Measurements from ENCODE around the gene GATM. TPM values are rescaled to one million over a fixed set of nuclear protein-coding genes. Genes with fewer than 3 reads are reported as not detected.

GATM gene
- total and polyA plus RNA-seq, 8 donors, result 343 to 1,576 (median 1,000) TPM

DNA sequence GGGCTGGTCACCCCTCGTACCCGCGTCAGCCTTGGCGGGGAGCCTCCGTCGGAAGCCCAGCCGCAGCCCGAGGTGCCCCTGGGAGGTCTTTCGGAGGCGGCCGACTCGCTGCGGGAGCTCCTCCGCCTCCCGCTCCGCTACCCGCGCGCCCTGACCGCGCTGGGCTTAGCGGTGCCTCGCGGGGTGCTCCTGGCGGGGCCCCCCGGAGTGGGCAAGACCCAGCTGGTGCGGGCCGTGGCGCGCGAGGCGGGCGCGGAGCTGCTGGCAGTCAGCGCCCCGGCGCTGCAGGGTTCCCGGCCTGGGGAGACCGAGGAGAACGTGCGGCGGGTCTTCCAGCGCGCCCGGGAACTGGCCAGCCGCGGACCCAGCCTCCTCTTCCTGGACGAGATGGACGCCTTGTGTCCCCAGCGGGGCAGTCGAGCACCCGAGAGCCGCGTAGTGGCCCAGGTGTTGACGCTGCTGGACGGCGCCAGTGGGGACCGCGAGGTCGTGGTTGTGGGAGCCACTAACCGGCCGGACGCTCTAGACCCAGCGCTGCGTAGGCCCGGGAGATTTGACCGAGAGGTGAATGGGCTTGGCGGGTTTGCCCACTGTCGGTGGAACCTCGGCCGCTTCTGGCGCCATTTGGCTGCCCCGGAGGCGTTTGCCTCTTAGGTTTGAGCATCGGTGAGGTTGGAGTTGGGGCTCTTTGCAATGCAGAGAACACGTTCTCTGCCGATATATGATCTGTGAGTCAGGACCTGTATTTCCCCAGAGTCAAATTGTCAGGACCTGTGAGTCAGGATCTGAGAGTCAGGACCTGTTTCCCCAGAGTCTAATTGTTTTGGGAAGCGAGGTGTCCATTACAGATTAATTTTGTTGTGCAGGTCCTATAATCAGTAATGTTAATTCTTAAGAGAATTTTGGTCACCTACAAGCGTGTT is 24.9 kb upstream of the GATM start:
- Histone ChIP-seq H3K4me3 (peak overlapping the region; percentile 83 to 97 (median 92)), H3K4me1 (peaks cover 7 to 45% (median 29%) of the 10 kb centered on the region in 3 donors), H3K27me3 (no peaks in the 10 kb centered on the region), H3K36me3 (peaks cover 0 to 14% (median 9%) of the 10 kb centered on the region in 3 donors), H3K27ac (peak overlapping the region; percentile 73 to 95 (median 90)), H3K9me3 (no peaks in the 10 kb centered on the region)
- FAIRE-seq, result no peak
- 1% methylated on average over 69 to 79 of the region's 79 CpGs for WGBS, 2 donors
- peak; percentile 37 to 59 (median 38) for ATAC-seq
- peak; percentile 45 to 89 (median 66) for DNase-seq
- TF ChIP-seq, protein P1, sequence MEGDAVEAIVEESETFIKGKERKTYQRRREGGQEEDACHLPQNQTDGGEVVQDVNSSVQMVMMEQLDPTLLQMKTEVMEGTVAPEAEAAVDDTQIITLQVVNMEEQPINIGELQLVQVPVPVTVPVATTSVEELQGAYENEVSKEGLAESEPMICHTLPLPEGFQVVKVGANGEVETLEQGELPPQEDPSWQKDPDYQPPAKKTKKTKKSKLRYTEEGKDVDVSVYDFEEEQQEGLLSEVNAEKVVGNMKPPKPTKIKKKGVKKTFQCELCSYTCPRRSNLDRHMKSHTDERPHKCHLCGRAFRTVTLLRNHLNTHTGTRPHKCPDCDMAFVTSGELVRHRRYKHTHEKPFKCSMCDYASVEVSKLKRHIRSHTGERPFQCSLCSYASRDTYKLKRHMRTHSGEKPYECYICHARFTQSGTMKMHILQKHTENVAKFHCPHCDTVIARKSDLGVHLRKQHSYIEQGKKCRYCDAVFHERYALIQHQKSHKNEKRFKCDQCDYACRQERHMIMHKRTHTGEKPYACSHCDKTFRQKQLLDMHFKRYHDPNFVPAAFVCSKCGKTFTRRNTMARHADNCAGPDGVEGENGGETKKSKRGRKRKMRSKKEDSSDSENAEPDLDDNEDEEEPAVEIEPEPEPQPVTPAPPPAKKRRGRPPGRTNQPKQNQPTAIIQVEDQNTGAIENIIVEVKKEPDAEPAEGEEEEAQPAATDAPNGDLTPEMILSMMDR (IDR thresholded peaks at IDR 0.05), result no peak
- intact Hi-C loops (cut with DNase I), result loop anchor here in 1 of 3 donors (5.0 kb wide), 1 partner anchor 96 kb away; no protein-coding TSS in a partner anchor

DNA sequence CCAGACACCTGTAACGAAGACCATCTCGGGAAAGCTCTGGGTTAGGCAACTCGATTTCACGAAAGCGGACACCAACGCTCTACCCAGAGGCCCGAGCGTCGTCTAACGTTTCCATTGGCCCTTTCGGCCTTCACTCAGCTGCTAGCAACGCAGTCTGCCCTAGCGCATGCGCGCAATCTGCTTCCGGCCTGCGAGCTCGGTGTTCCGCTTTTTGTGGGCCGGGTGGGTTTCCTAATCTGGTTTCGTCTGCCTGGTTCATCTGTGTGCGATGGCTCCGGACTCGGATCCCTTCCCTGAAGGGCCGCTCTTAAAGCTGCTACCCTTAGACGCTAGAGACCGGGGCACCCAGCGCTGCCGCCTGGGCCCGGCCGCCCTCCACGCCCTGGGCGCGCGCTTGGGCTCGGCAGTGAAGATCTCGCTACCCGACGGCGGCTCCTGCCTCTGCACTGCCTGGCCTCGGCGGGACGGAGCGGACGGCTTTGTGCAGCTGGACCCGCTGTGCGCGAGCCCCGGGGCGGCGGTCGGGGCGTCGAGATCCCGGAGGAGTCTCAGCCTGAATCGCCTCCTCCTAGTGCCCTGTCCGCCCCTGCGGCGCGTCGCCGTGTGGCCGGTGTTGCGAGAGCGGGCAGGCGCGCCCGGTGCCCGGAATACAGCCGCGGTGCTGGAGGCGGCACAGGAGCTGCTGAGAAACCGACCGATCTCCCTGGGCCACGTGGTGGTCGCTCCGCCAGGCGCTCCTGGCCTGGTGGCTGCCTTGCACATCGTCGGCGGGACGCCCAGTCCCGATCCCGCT is 24.0 kb upstream of the GATM start:
- peak overlapping the region; percentile 73 to 95 (median 90) for H3K27ac ChIP-seq
- H3K4me1 ChIP-seq, result peaks cover 13 to 47% (median 29%) of the 10 kb centered on the region in 3 donors
- DNase-seq (peak; percentile 95 to 99 (median 98)), ATAC-seq (peak; percentile 88 to 93 (median 91)), FAIRE-seq (peak; percentile 81)
- intact Hi-C loops (cut with DNase I), result loop anchor here in 1 of 3 donors (5.0 kb wide), 1 partner anchor 95 kb away; no protein-coding TSS in a partner anchor
- no peaks in the 10 kb centered on the region for H3K9me3 ChIP-seq
- peaks cover 0 to 9% (median 5%) of the 10 kb centered on the region in 3 donors for H3K36me3 ChIP-seq
- 0% methylated on average over 77 to 84 of the region's 84 CpGs for WGBS, 2 donors
- no peaks in the 10 kb centered on the region for H3K27me3 ChIP-seq
- H3K4me3 ChIP-seq, result peak overlapping the region; percentile 83 to 97 (median 92)
- TF ChIP-seq, protein P1 (IDR thresholded peaks at IDR 0.05), result no peak

DNA sequence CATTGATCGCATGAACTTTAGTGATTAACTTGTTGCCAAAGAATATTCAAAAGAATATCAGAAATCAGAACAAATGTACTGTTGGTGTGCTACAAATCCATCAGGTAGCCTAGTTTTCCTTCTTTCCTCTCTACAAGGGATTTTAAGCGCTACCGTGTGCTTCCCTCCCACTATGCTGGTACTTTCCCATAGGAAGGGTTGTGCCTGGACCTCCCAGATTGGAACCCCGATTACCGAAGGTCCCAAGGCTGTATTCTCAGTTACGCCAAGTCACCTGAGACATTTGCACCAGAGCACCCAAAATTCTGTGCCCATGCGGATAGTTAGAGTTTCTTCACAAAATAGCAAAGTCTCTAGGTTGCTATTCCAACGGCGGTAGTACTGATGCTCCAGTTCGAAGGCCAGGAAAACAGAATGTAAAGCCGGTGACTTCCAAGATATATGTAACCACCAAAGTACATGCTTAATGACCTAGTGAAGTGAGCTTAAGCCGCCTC is 23.4 kb upstream of the GATM start:
- H3K36me3 ChIP-seq, result peaks cover 0 to 4% (median under 1%) of the 10 kb centered on the region in 3 donors
- H3K4me3 ChIP-seq, result peak overlapping the region; percentile 83 to 97 (median 92)
- TF ChIP-seq, protein P1 (IDR thresholded peaks at IDR 0.05), result no peak
- H3K27ac ChIP-seq, result peak overlapping the region; percentile 73 to 95 (median 90)
- peak in 2 of 4 donors; percentile 19 to 39 for ATAC-seq
- no peaks in the 10 kb centered on the region for H3K9me3 ChIP-seq
- 1% methylated on average over 12 of the region's 12 CpGs for WGBS, 2 donors
- DNase-seq, result no peak
- no peak for FAIRE-seq
- H3K4me1 ChIP-seq, result peaks cover 13 to 49% (median 29%) of the 10 kb centered on the region in 3 donors
- intact Hi-C loops (cut with DNase I), result loop anchor here in 1 of 3 donors (5.0 kb wide), 1 partner anchor 94 kb away; no protein-coding TSS in a partner anchor
- no peaks in the 10 kb centered on the region for H3K27me3 ChIP-seq

DNA sequence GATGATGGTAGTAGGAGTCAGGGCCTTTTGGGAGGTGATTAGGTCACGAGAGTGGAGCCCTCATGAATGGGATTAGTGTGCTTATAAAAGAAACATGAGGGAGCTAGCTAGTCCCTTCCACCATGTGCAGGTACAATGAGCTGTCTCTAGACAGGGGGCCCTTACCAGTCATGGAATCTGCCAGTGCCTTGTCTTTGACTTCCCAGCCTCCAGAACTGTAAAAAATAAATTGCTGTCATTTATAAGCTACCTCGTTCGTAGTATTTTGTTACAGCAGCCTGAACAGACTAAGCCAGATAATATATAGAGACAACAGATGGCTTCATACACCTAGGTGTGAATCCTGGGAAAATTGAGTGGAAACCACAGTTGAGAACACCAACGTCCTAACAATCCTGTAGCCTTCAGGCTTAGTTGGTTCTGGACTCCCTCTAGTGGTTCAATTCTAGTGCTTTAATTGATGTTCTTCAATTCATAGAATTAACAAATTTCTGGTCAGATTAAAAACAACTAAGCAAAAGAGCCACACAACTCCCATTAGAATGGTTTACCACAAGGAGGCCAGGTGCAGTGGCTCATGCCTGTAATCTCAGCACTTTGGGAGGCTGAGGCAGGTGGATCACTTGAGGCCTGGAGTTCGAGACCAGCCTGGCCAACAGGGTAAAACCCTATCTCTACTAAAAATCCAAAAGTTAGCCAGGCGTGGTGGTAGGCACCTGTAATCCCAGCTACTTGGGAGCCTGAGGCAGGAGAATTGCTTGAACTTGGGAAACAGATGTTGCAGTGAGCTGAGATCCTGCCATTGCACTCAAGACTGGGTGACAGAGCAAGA is 21.3 kb upstream of the GATM start:
- TF ChIP-seq, protein P1 (IDR thresholded peaks at IDR 0.05), result peak; percentile 43 to 70 (median 61)
- no peak for DNase-seq
- intact Hi-C loops (cut with DNase I), result loop anchor here in 2 of 3 donors (5.0 to 10.0 kb wide), 2 partner anchors 85 to 92 kb away; no protein-coding TSS in a partner anchor

More for the DNA sequence above, 21.3 kb upstream of the GATM start:
- ATAC-seq (peak in 3 of 4 donors; percentile 31 to 34 (median 33)), FAIRE-seq (peak; percentile 41)
- no peaks in the 10 kb centered on the region for H3K9me3 ChIP-seq
- 41 to 43% methylated on average over 6 of the region's 6 CpGs for WGBS, 2 donors
- H3K4me1 ChIP-seq, result peaks cover 13 to 38% (median 21%) of the 10 kb centered on the region in 3 donors
- H3K27me3 ChIP-seq, result no peaks in the 10 kb centered on the region
- H3K4me3 ChIP-seq, result no peak overlapping the region
- no peaks in the 10 kb centered on the region for H3K36me3 ChIP-seq
- peak overlapping the region in 3 of 4 donors; percentile 3 to 34 (median 20) for H3K27ac ChIP-seq
